RWPE1 (cell line): ENCODE data around the gene ZYX.
"Not testable (repeated sequence)": the region's sequence is repeated elsewhere in the genome, so short reads cannot be mapped to it uniquely, and the experiment has no call there.

Experiments
- CTCF ChIA-PET: fragments of 350-600 bp; sonication (Branson Sonifier 250); formaldehyde crosslinking; extraction: SDS; loops from one replicate; lab custom pipeline; 2021; lab: Yijun Ruan, JAX
- POLR2A ChIA-PET: fragments of 400-600 bp; formaldehyde crosslinking; extraction: SDS; loops from one replicate; lab custom pipeline; 2020; ENCODE audit warnings: antibody characterized with exemption; ENCODE audit not compliant: low non-redundant PET; lab: Yijun Ruan, JAX
- DNase-seq: peaks from one replicate; pipeline ENCODE4 v3.0.0; 2012; ENCODE audit warnings: low spot score
- H3K27ac ChIP-seq: fragments of 450-650 bp; 2 replicates; pipeline ENCODE4 v1.5.1; 2017
- TF ChIP-seq, protein P1 (sequence below): fragments of 450-650 bp; conservative IDR thresholded peaks from 2 replicates; pipeline ENCODE4 v1.5.1; 2017; ENCODE audit warnings: low read depth, mild to moderate bottlenecking

ZYX gene

DNA sequence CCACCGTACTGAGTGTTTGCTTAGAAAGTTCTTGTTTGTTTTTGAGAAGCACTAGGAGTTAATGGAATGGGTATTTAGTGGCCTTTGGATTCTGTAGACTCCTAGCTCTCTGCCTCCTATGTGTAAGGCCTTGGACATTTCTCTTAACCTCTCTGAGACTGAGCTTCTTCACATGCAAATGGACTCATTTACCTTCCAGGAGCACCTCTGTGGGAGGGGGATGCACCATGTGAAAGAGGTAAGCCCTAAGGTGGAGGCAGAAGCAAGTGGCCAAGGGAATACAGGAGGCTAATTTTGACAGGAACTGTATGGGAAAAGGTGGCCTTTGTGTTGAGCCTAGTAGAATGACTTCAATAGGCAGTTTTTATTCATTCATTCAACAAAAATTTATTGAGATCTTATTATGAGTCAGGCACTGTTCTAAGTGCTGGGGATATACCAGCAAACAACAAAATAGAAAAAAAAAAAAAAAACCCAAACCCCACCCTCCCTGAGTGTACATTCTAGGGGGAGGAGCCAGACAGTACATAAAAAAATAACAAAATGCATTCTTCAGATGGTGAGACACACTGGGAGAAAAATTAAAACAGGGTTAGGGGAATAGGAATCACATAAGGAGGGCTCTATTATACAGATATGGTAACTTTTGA, 36.7 kb downstream of the ZYX start:
- DNase-seq = no peak
- ChIA-PET CTCF (no interaction called here), POLR2A (no interaction called here)

DNA sequence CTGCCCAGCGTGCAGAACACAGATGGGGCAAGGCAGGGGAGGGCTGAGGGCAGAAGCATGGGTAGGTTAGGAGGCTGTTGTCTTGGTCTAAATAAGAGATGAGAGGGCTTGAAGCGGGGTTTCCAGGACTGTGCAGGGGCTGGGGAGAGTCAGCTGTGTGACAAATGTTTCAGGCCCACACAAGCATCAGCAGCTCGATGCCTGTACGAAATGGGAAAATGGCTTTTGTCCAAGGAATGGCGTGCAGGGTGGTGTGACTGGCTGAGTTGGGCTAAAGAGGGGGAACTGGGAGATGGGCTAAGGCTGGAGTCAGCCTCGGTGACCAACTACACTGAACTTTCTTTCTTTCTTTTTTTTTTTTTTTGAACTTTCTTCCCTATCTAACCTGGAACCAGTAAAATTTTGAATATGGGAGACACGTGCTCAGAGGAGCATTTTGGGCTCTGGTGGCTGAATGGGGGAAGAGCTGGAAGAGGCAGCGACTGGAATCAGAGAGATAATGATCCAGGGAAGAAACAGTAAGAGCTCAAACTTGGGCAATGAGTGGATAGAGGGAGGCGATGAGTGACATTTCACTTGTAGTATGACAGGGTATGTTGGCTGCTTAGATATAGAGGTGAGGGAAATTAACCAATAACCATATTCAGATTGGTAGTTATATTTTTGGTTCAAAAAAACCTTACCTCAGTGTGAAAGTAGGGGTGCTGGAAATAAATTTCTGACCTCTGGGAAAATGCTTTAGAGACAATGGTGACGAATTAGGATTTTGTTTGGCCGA, 37.7 kb downstream of the ZYX start:
- TF ChIP-seq, protein P1, sequence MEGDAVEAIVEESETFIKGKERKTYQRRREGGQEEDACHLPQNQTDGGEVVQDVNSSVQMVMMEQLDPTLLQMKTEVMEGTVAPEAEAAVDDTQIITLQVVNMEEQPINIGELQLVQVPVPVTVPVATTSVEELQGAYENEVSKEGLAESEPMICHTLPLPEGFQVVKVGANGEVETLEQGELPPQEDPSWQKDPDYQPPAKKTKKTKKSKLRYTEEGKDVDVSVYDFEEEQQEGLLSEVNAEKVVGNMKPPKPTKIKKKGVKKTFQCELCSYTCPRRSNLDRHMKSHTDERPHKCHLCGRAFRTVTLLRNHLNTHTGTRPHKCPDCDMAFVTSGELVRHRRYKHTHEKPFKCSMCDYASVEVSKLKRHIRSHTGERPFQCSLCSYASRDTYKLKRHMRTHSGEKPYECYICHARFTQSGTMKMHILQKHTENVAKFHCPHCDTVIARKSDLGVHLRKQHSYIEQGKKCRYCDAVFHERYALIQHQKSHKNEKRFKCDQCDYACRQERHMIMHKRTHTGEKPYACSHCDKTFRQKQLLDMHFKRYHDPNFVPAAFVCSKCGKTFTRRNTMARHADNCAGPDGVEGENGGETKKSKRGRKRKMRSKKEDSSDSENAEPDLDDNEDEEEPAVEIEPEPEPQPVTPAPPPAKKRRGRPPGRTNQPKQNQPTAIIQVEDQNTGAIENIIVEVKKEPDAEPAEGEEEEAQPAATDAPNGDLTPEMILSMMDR = no peak
- POLR2A ChIA-PET = no interaction called here

More for the DNA sequence above, 36.7 kb downstream of the ZYX start:
- no peak overlapping the region for H3K27ac ChIP-seq
- TF ChIP-seq, protein P1 = no peak

DNA sequence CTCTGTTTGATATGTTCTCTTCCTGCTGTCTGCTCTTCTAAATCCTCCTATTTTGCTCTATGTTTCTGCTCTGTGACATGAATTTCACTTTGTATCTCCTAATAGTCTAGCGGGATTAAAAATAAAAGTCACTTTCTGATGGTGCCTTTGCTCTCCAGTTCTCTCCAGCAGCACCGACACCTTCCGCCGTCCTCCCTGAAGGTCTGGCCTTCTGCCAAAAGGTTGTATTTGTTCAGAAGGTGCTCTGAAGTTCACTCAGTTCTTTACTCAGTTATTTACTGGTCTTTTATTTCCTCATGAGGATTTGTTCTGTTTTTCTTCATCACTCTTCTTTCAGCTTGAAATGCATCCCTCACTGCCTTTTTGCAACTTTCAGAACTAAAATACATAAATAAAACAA, 38.7 kb downstream of the ZYX start:
- CTCF ChIA-PET = no interaction called here
- TF ChIP-seq, protein P1 = no peak
- no peak overlapping the region for H3K27ac ChIP-seq
- DNase-seq = no peak
- POLR2A ChIA-PET = no interaction called here

More for the DNA sequence above, 37.7 kb downstream of the ZYX start:
- DNase-seq = no peak
- no peak overlapping the region for H3K27ac ChIP-seq
- CTCF ChIA-PET = no interaction called here

DNA sequence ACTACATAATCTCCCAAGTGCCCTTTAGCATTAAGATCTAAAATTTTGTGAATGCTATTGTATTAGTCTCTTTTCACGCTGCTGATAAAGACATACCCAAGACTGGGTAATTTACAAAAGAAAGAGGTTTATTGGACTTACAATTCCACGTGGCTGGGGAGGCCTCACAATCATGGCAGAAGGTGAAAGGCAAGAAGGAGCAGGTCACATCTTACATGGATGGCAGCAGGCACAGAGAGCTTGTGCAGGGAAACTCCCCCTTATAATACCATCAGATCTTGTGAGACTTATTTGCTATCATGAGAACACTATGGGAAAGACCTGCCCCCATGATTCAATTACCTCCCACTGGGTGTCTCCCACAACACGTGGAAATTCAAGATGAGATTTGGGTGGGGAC, 39.5 kb downstream of the ZYX start:
- H3K27ac ChIP-seq, POLR2A ChIA-PET, DNase-seq, CTCF ChIA-PET: not testable (repeated sequence)

DNA sequence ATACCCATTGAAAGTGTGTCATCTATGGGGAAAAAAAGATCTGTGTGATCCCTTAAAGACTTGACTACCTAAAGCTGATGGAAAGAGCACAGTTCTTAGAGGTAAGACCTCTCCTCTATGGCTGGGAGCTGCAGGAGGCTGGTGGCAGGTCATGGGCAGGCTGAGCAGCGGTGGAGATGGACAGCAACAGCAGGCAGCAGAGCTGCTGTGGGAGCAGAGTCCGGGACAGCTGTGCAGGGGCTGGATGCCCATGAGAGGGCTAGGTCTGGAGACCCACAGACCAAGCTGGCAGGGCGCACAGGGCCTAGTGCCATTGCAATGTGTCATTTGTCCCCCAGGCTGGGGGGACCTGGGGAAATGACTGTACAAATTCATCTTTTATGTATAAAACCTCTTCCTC, 40.9 kb downstream of the ZYX start:
- CTCF ChIA-PET = no interaction called here
- DNase-seq = no peak
- TF ChIP-seq, protein P1 = no peak
- H3K27ac ChIP-seq = no peak overlapping the region
- POLR2A ChIA-PET = no interaction called here

DNA sequence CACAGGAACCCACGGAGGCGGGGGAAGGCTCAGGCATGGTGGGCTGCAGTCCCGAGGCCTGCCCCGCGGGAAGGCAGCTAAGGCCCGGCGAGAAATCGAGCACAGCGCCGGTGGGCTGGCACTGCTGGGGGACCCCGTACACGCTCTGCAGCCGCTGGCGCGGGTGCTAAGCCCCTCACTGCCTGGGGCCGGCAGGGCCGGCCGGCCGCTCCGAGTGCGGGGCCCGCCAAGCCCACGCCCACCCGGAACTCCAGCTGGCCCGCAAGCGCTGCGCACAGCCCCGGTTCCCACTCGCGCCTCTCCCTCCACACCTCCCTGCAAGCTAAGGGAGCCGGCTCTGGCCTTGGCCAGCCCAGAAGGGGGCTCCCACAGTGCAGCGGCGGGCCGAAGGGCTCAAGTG, 43.3 kb downstream of the ZYX start:
- POLR2A ChIA-PET, H3K27ac ChIP-seq, DNase-seq: not testable (repeated sequence)
- CTCF ChIA-PET = interaction anchor here (0.9 kb wide), 1 partner anchor 80 kb away, joined by 3 read pairs; no protein-coding TSS in a partner anchor

DNA sequence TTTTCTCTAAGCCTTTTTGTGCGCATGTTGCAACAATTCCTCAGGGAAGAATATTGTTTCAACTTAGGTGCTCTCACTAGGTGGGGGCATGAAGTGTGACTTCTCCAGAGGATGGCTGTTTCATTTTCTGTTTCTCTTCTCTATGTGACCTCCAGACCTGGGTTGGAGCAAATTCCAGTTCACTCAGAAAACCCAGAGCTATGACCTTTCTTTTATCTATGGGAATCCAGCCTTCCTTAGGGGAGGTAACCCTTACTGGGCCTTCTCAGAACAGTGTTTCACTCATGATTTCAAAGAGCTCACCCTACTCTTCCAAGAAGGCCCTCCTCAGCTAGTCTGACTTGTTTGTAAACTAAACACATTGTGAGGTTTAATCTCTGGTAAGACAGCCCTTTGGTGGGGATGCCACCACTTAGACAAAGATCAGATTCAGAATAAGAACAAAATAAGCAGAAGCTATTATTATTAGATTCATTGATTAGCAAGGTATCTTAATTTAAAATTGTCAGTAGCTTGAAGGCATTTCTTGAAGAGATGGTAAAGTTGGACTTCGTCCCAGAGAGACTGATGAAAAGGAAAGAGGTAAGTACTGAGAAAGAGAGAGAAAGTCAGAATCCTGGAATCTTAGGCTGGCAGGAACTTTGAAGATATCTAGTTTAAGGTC, 45.5 kb downstream of the ZYX start:
- ChIA-PET CTCF (no interaction called here), POLR2A (no interaction called here)
- H3K27ac ChIP-seq = no peak overlapping the region
- TF ChIP-seq, protein P1 = no peak
- no peak for DNase-seq
